ENCODE measurements around the gene MAST2.

MAST2 gene

DNA sequence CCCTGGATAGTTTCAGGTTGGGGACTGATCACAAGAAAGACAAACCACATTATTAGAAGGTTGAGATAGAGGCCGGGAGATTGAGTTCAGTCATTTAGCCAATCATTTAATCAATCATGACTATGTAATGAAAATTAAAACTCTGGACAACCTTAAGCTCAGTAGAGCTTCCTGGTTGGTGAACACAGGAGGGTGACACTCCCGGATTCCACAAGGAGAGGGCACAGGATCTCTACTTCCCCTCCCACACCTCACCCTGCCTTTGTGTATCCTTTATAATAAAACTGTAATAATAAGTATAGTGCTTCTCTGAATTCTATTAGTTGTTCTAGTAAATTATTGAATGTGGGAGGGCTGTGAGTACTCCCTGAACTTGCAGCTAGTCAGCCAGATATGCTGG is 178.9 kb downstream of the MAST2 start:
- no peak for DNase-seq (ENCODE audit: low spot score)

DNA sequence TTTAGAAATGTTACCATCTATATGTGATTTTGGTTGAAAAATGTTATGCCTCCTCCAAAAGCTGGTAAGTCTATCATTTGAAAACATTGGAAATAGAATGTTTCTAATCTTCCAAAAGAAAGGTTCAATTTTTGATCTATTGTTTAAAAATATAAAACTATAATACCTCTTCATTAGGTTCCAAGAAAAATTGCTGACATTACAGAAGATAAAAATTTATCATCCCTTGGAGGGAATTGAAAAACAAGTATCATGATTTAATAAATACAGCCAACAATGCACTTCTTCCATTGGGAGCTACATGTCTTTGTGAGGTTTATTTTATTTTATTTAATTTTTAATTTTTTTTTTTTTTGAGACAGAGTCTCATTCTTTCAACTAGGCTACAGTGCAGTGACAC is 180.6 kb downstream of the MAST2 start:
- DNase-seq (ENCODE audit: low spot score), result no peak

DNA sequence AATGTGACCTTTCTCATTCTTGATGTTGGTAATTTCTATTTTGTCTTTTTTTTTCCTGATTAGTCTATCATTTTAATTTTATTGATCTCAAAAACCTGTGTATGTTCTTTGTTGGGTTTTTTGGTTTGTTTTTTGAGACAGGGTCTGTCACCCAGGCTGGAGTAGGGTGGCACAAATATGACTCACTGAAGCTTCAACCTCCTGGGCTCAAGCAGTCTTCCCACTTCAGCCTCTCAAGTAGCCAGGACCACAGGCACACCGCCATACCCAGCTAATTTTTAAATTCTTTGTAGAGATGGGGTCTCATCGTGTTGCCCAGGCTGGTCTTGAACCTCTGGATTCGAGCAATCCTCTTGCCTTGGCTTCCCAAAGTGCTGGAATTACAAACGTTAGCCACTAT is 183.8 kb downstream of the MAST2 start:
- no peak for DNase-seq (ENCODE audit: low spot score)

DNA sequence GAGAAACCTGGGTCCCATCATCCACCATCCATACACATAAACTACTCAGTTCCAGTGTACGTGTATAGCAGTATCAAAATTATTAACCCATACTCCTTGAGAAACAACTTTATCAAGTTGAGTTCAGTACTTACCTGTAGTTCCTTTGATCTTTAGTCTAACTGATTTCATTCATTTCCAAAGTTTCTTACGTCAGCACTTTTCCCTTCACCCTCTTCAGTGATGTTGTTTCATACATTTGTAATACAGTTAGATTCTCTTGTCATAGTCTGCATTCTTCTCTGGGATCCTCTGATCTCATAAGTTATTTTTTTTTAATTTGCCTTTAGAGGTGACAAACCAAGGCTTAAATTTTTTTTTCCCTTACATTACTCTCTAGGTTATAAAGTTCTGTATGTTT is 185.8 kb downstream of the MAST2 start:
- DNase-seq (ENCODE audit: low spot score), result no peak

DNA sequence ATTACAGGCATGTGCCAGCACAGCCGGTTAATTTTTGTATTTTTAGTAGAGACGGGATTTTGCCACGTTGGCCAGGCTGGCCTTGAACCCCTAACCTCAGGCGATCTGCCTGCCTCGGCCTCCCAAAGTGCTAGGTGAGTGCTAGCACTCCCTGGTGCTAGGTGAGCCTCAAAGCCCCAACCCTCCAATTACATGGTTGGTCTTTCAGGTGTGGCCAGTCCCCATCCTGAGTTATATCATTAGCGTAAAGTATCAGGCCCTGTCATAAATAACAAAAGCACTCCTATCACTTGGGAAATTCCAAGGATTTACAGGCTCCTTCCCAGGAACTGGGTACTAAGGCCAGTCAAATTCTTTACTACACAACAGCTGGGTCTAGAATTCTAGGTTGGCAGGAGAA is 191.0 kb downstream of the MAST2 start:
- no peak for DNase-seq (ENCODE audit: low spot score)

DNA sequence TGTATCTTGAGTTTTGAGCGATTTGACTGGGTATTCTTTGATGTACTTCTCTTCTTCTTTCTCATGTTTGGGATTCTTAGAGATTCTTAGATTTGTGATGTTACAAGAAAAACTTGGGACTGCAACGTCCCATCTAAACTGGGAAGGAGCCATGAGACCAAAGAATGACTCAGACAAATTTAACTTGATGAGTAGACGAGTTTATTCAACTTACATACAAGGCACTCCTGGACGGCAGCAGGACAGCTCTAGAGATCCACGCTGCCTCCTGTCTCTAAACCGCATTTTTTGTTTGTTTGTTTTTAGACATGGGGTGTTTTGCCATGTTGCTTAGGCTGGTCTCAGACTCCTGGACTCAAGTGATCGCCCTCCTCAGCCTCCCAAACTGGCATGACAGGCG is 191.9 kb downstream of the MAST2 start:
- DNase-seq (ENCODE audit: low spot score), result no peak

DNA sequence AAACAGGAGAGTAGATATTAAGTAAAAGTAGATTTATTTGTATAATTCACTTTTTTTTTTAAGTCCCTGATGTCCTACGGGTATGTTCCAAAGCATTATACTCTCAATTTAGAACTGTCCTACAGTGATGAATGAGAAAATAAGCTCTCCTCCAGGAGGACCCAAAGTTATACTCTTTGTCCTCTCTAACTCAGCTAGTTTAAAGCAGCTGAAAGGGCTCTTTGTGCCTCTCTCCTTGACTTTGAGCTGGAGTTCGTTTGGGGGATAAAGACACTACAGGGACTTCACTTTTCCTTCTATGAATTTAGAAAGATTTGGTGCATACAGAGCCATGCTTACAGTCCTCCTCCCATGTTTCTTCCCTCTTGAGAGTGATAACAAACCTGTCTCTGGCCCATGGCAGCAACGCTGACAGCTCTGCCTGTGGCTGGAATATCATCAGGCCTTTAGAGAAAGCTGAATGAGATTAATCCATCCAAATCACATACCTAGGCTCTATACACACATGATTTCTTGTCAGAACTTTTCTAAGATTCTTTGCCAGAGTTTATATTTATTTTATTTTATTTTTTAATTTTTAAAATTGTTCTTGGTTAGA is 194.7 kb downstream of the MAST2 start:
- DNase-seq (ENCODE audit: low spot score), result no peak

DNA sequence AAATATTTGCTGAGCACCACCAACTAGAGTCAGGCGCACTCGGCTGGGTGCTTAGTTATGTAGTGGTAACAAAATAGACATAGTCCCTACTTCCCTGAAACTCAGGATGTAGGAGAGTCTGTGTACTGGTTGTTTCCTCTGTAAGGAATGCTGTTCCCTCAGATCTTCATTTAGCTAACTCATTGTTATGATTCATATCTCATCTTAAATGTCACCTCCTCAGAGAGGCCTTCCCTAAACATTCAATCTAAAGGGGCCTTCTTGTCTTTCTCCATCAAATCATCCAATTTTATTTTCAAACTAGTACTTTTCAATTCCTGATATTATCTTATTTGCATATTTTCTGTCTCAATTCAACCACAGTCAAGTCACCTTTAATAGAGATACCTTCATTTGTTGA is 196.1 kb downstream of the MAST2 start:
- no peak for DNase-seq (ENCODE audit: low spot score)

DNA sequence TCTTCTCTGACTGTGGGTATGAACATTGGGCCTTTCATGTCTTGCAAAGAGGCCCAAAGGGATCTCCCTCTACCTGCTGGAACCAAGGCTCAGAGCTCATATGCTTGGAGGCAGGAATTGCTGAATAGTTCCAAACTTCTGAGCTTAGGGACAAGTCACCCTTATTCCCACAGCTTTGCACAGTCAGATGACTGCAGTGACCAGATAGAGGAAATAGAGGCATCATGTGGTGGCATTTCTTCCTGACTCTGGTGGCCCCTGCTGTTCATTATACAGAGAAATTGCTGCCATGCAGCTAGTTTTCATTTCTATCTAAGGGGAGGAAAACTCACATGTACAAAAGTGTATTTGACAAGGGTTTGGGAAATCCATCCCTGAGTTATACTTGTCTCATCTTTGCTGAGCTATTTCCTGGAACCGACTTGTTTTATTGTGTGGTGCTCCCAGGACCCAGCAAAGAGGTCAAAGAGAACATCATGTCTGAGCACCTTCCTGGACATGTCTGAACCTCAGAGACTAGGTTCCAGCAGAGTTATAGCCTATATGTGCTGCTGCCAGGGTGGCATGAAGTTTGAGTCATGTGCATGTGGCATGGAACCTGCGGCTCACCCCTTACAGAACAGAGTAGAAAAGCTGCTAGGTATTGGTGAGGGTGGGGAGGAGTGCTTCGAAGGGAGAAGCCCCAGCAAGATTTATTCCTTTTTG is 197.8 kb downstream of the MAST2 start:
- DNase-seq (ENCODE audit: low spot score), result no peak

DNA sequence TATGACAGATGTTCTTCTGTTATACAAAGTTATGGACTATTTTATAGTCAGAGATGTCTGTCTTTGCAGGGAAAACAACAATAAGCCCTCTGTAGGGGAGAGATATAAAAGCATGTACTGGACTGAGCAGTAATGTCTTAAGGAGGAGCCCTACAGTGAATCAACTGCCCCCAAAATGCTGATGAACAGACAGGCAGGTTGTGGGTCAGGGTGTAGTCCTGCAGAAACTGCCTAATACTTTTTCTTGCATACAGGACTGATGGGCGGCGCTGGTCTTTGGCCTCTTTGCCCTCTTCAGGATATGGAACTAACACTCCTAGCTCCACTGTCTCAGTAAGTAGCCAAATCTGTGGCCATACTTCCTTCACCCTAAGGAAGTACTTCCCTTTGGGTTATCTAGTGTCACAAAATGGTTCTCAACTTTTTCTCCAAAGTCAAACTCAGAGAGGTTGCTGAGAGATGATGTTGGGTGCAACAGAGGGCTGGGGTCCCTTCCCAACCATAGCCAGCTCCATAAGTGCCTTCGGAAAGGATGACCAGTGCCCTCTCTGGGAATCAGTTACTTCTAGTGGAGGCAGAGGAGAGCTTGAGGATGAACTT is 199.2 kb downstream of the MAST2 start:
- DNase-seq (ENCODE audit: low spot score), result no peak

DNA sequence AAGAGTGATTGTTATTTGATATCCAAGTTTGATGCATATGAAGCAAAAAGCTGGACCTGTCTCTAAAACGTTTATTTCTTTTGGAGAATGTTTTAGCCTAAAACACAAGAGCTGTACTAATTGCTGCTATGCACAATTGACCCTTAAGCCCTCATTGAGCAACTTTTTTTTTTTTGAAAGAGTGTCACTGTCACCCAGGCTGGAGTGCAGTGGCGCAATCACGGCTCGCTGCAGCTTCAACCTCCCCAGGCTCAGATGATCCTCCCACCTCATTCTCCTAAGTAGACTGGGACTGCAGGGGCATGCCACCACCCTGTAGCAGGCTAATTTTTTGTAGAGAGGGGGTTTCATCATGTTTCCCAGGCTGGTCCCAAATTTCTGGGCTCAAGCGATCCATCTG is 199.9 kb downstream of the MAST2 start:
- DNase-seq (ENCODE audit: low spot score), result no peak

DNA sequence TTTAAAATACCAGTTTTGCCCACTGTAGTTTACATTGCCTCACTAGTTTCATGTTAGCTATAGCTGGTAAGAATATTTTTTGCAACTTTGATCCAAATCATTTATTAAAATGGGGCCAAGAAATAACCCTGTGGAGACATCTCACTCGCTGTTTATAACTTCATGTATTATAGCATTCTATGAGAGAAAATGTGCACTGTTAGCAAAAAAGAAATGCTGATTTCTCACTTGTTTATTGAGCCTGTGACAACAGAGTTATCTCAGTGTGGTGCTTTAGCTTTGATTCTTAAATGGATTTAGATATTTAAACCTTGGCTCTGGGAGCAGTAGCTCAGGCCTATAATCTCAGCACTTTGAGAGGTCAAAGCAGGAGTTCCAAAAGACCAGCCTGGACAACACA is 201.1 kb downstream of the MAST2 start:
- no peak for DNase-seq (ENCODE audit: low spot score)

DNA sequence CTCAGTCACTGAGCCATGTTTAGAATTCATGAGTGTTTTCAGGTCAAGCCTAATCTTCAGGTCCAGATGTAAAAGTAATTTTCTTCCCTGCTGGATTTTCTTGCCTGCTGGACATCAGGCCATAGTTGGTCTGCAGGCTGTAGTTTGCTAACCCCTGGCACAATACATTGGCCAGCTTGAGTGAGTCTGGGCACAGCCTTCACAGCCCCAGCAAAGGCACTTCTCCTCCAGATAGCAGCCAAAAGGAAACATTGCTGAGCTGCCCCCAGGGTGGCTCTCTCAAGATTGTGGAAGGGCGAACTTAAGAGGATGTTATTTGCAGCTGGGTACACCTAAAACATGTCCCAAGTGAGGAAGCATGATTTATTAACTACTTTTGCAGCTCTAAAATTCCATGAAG is 202.2 kb downstream of the MAST2 start:
- DNase-seq (ENCODE audit: low spot score), result no peak

DNA sequence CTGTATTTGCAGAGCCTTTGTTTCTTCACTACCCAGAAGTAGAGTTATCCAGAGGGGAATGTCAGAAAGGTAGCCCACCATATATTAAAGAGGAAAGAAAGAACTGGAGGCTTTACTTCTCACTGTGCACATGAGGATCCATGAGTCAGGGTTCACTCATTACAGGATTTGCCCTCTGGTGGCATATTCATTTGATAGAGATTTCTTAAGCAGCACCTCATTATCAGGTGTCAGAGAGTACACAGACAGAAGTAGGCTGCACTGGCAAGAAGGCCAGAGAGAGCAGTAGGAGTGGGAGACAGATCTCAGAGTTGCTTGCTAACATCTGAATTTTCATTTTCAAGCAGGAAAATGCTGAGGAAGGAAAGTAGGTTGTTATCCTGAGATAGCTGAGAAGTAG is 205.2 kb downstream of the MAST2 start:
- DNase-seq (ENCODE audit: low spot score), result no peak

DNA sequence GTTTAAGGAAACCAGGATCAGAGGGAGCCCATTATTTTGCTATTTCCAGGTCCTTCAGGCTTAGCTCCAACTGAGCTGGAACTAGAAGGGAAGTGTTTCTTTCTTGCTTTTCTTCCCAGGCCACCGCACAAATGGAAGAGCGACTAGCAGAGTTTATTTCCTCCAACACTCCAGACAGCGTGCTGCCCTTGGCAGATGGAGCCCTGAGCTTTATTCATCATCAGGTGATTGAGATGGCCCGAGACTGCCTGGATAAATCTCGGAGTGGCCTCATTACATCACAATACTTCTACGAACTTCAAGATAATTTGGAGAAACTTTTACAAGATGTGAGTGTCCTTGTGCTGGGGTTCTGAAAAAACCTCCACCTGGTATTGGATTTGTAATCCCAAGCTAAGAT is 207.2 kb downstream of the MAST2 start:
- DNase-seq (ENCODE audit: low spot score), result no peak

DNA sequence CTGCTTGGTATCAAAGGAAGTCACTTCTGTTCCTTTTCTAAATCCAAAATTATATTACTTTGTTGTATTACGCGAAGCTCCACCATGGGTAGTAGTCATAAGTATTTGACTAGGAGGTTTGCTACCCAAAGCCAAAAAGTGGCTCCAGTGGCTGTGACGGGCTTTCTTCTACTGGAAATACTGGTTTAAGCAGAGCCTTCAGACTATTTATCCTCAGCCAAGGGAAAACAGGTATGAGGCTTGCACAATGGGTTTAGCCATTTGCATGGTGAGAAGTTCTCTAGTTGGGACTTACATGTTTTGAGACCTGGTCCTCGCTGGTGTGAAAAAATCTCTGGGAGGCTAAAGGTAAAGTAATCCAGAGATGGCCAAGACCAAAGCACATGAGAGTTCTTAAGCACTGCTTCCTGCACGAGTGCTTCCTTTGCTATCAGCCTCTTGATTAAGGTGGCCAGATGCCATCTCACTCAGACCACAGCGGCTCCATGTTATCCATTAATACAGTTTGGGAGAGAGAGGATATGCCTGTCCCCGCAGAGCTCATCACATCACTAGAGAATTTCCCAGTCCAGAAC is 207.8 kb downstream of the MAST2 start:
- no peak for DNase-seq (ENCODE audit: low spot score)

DNA sequence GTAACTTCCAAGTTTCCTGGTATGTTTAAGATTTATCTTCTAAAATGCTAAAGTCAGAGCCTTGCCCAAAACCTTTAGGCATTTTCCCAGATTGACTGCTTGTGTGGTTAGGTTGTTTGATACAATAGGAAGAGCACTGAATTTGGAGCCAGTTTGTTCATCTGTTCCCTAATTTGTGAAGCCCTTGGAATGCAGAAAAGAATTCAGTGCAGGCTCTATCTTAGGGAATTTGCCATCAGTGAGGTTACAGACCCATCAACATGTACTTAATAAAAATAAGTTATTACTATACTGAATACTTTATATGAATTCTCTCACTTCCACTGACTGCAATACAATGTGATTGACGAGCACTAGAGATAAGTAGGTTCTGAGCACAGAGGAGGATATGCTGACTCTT is 208.8 kb downstream of the MAST2 start:
- no peak for DNase-seq (ENCODE audit: low spot score)

DNA sequence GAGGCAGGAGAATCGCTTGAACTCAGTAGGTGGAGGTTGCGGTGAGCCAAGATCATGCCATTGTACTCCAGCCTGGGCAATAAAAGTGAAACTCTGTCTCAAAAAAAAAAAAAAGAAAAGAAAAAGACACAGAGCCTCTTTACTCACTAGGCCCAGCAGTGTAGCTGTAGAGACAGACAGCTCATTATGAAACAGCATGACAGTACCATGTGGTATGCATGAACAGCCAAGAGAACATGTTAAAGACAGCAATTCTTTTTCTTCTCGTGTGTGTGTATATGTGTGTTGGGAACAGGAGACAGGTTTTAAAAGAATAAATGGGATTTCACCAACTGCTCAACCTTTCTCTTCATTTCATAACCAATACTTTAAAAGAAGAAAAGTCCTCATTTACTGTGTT is 210.2 kb downstream of the MAST2 start:
- DNase-seq (ENCODE audit: low spot score), result no peak

DNA sequence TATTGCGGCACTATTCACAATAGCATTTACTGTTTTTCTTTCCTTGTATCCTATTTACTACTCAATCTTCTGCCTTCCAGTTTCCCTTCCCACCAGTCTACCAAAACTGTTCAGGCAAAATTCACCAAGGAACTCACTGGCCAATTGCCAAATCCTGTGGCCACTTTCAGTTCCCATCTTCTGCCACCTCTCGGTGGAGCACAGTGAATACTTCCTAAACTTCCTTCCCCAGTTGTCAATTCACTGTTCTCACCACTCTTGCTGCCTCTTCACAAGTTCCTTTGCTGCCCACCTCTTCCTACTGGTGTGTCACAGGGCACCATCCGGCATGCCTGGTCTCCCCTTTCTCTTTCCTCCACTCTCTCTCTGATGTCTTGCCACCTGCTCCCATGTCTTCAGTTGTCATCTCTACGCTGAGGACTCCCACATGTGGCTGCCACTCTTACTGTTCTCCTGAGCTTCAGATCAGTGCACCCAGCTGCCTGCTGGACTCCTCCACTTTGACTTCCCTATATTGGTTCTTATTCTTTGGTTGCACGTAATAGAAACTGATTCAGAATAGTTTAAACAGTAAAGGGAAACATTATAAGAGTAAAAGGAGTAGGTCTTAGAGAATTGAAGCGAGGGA is 214.6 kb downstream of the MAST2 start:
- no peak for DNase-seq (ENCODE audit: low spot score)

DNA sequence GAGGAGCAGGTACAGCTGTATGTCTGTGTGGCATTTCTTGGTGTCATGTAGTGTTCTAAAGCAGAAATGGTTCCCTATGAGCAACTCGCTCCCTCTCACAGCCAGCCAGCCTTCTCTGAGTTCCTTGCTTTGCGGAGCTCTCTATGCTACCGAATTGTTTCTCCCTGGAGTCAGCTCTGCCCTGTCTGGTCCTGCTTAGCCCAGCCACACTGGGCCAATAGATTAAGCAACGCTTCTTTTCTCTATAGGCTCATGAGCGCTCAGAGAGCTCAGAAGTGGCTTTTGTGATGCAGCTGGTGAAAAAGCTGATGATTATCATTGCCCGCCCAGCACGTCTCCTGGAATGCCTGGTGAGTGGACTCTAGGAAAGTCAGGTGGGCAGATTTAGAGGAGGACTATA is 215.9 kb downstream of the MAST2 start:
- no peak for DNase-seq (ENCODE audit: low spot score)

DNA sequence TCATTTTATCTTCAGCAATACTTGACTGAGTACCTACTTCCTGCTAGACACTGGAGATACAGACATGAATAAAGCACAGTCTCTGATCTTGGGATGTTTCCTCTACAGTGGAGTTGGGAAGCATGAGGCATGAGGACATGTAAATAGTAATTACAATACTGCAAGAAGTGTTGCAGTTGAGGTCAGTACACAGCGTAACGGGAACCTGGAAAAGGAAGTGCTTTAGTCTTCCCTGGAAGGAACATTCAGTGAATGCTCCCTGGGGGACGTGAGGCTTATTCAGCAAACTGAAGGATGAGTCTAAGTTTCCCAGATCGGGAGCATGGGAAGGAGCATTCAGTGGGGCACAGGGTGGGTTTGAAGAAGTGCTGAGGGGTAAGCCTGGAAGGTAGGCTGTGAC is 216.6 kb downstream of the MAST2 start:
- no peak for DNase-seq (ENCODE audit: low spot score)

DNA sequence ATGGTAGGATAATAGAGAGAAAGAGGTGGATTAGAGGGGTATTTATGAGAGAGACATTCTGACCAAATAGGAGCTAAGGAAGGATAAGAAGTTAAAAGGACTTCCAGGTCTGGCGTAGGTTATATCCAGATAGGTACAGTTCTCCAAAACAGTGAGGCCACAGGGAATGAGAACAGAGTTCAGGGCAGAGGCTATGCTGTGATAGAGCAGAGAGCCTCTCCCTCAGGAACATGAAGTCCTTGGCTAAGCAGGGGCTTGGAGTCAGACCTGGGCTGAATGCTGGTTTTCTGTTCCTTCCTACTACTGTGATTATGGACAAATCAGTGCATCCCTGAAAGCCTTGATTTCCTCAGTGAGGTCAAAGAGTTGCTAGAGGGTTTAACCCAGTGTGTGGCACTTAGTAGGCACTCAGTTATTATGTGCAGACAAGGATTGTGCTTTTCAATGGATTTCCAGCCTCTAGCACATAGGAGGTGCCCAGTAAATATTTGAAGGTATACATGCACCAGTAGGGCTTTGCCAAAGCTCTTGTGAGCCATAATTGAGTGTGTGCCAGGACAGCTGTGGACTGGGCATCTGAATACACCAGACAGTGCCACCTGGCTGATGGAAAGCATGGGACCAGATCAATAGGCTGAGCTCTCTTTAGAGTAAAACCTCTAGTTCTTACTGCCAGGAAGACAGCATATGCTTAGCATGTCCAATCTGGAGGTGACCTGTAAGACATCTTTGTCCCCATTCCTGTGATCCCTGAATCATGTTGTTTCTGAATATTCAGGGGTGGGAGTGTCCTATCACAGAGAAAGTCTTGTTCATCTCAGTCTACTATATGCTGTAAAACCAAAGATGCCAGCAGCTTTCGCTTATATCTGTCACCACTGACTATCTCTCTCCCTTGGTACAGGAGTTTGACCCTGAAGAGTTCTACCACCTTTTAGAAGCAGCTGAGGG is 217.9 kb downstream of the MAST2 start:
- no peak for DNase-seq (ENCODE audit: low spot score)
